NB4 (cell line): ENCODE results near the gene ACCSL.

ENCODE experiments used
- CTCF ChIP-seq: IDR thresholded peaks from one replicate; pipeline ENCODE4 v1.5.1; 2012; ENCODE audit warnings: low read depth, low read length
- MYC ChIP-seq: IDR thresholded peaks from 2 replicates; pipeline ENCODE4 v1.6.1; 2011; ENCODE audit warnings: low read depth, low read length
- POLR2A ChIP-seq: IDR thresholded peaks from 2 replicates; pipeline ENCODE4 v1.6.1; 2011; ENCODE audit warnings: mild to moderate bottlenecking; ENCODE audit not compliant: insufficient read length; ENCODE audit errors: extremely low read depth

GRCh38 chr11:44032299-44033085 is 15.3 kb upstream of the ACCSL start:
- TF ChIP-seq POLR2A (no peak), CTCF (no peak), MYC (no peak)
